DND-41 (cell line): Measurements from ENCODE around the gene NGDN.

ENCODE experiments used
- CTCF ChIP-seq: IDR thresholded peaks from 2 replicates; pipeline ENCODE4 v1.5.1; 2012; ENCODE audit warnings: borderline replicate concordance, low read length, moderate library complexity, mild to moderate bottlenecking; ENCODE audit not compliant: poor library complexity, severe bottlenecking; ENCODE audit errors: extremely low read depth
- EZH2 ChIP-seq: IDR thresholded peaks from 3 replicates; pipeline ENCODE4 v1.6.1; 2012; ENCODE audit warnings: borderline replicate concordance, low read depth, mild to moderate bottlenecking, moderate library complexity, low read length, inconsistent platforms; ENCODE audit not compliant: severe bottlenecking

GRCh38 chr14:23464700-23465099 lies 4.8 kb upstream of the NGDN start:
- TF ChIP-seq CTCF (no peak), EZH2 (no peak)
